ENCODE measurements around the gene ANKRD2.

ANKRD2 gene

DNA sequence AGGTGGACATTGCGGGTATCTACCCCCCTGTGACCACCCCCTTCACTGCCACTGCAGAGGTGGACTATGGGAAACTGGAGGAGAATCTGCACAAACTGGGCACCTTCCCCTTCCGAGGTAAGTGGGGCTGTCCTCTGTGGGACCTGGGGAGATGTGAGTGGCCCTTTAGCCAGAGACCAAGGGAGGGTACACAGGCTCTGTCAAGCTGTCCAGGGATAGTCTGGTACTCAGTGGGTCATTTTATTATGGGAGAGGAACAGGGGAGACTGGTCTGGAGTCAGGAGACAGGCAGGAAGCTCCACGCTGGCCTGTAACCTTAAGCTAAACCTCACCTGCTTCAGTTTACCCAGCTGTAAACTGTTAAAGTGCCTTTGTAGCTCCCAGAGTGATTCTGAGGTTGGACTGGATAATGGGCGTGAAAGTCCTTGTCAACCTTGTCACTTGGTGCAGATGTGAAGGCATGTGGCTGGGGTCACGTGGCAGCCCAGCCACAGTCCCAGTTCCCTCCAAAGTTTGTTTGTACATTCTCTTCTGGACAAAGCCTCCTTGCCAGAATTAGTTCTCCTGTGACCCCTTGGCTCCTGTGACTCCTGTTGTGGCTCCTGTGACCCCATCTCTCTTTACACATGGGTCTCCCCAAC lies 12.3 kb downstream of the ANKRD2 start:
- Histone ChIP-seq H2AFZ (ENCODE audit: low read depth, low read length) (no peak overlapping the region), H3K79me2 (ENCODE audit: insufficient read depth, low read length) (no peaks in the 10 kb centered on the region), H4K20me1 (ENCODE audit: insufficient read depth, low read length) (no peaks in the 10 kb centered on the region; the same call in 1 of the 2 replicates), H3K27ac (ENCODE audit: low read length) (no peak overlapping the region), H3K4me3 (ENCODE audit: low read depth in 1 of 2, low read length in 2 of 2) (no peak overlapping the region), H3K9me3 (ENCODE audit: insufficient read depth, low read length, severe bottlenecking) (no peaks in the 10 kb centered on the region), H3K36me3 (ENCODE audit: insufficient read depth, low read length) (no peaks in the 10 kb centered on the region), H3K4me1 (ENCODE audit: insufficient read depth, low read length) (no peaks in the 10 kb centered on the region), H3K4me2 (ENCODE audit: insufficient read depth, low read length) (no peak overlapping the region), H3K9ac (ENCODE audit: low read depth, low read length) (no peak overlapping the region), H3K27me3 (ENCODE audit: insufficient read depth, low read length, poor library complexity) (peaks cover 6% of the 10 kb centered on the region)
- TF ChIP-seq EZH2 (IDR thresholded peaks at IDR 0.05; ENCODE audit: borderline replicate concordance, low read depth, low read length, severe bottlenecking), result no peak
- TF ChIP-seq CTCF (IDR thresholded peaks at IDR 0.05; ENCODE audit: borderline replicate concordance, extremely low read depth, low read length, poor library complexity, severe bottlenecking), result no peak
- ATAC-seq (ENCODE audit: insufficient read depth, low read depth), result no peak
- no peak for DNase-seq

GRCh38 chr10:97585439-97585811 lies 12.8 kb downstream of the ANKRD2 start:
- Histone ChIP-seq H3K79me2 (ENCODE audit: insufficient read depth, low read length) (no peaks in the 10 kb centered on the region), H3K27me3 (ENCODE audit: insufficient read depth, low read length, poor library complexity) (peaks cover 7% of the 10 kb centered on the region), H3K4me3 (ENCODE audit: low read depth in 1 of 2, low read length in 2 of 2) (no peak overlapping the region), H3K4me1 (ENCODE audit: insufficient read depth, low read length) (no peaks in the 10 kb centered on the region), H4K20me1 (ENCODE audit: insufficient read depth, low read length) (no peaks in the 10 kb centered on the region; the same call in 1 of the 2 replicates), H3K4me2 (ENCODE audit: insufficient read depth, low read length) (no peak overlapping the region), H3K27ac (ENCODE audit: low read length) (no peak overlapping the region), H3K9ac (ENCODE audit: low read depth, low read length) (no peak overlapping the region), H3K36me3 (ENCODE audit: insufficient read depth, low read length) (no peaks in the 10 kb centered on the region), H2AFZ (ENCODE audit: low read depth, low read length) (no peak overlapping the region), H3K9me3 (ENCODE audit: insufficient read depth, low read length, severe bottlenecking) (no peaks in the 10 kb centered on the region)
- TF ChIP-seq EZH2 (IDR thresholded peaks at IDR 0.05; ENCODE audit: borderline replicate concordance, low read depth, low read length, severe bottlenecking), result no peak
- ATAC-seq (ENCODE audit: insufficient read depth, low read depth) (no peak), DNase-seq (no peak)

GRCh38 chr10:97587183-97587582 lies 14.6 kb downstream of the ANKRD2 start:
- peaks cover 12% of the 10 kb centered on the region for H3K27me3 ChIP-seq (ENCODE audit: insufficient read depth, low read length, poor library complexity)
- H3K9ac ChIP-seq (ENCODE audit: low read depth, low read length), result no peak overlapping the region
- no peak overlapping the region for H3K4me2 ChIP-seq (ENCODE audit: insufficient read depth, low read length)
- TF ChIP-seq CTCF (IDR thresholded peaks at IDR 0.05; ENCODE audit: borderline replicate concordance, extremely low read depth, low read length, poor library complexity, severe bottlenecking) (no peak), EZH2 (IDR thresholded peaks at IDR 0.05; ENCODE audit: borderline replicate concordance, low read depth, low read length, severe bottlenecking) (no peak)
- H3K36me3 ChIP-seq (ENCODE audit: insufficient read depth, low read length), result no peaks in the 10 kb centered on the region
- H3K9me3 ChIP-seq (ENCODE audit: insufficient read depth, low read length, severe bottlenecking), result no peaks in the 10 kb centered on the region
- no peak overlapping the region for H3K4me3 ChIP-seq (ENCODE audit: low read depth in 1 of 2, low read length in 2 of 2)
- H3K4me1 ChIP-seq (ENCODE audit: insufficient read depth, low read length), result no peaks in the 10 kb centered on the region
- no peak overlapping the region for H3K27ac ChIP-seq (ENCODE audit: low read length)
- DNase-seq, result no peak
- no peaks in the 10 kb centered on the region for H3K79me2 ChIP-seq (ENCODE audit: insufficient read depth, low read length)
- no peak for ATAC-seq (ENCODE audit: insufficient read depth, low read depth)
- no peaks in the 10 kb centered on the region; the same call in 1 of the 2 replicates for H4K20me1 ChIP-seq (ENCODE audit: insufficient read depth, low read length)
- no peak overlapping the region; the same call in 1 of the 2 replicates for H2AFZ ChIP-seq (ENCODE audit: low read depth, low read length)

DNA sequence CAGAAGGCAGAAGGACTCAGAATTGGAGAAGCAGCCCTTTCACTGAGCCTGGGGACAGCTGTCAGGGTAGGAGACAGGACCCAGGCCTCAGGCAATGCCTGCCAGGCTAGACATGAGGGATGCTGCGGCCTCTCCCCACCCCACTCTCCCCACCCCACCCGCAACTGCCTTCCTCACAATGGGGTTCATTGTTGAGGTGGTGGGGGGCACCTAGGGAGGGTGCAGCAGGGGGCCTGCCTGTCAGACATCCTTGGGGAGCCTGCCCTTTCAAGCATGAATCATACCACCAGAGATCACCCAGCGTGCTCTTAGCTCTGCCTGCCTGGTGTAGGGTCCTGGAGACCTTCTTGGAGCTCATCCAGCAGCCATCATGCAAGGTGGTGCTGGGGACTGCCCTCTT lies 16.9 kb downstream of the ANKRD2 start, which contains the start of gene C10orf62:
Gene C10orf62, plus strand, starts transcription at position 243 of the 400 bp plus-strand sequence. CDS start 177 bp downstream, outside the sequence.
- Histone ChIP-seq H3K9me3 (ENCODE audit: insufficient read depth, low read length, severe bottlenecking) (no peaks in the 10 kb centered on the region), H4K20me1 (ENCODE audit: insufficient read depth, low read length) (no peaks in the 10 kb centered on the region; the same call in 1 of the 2 replicates), H3K9ac (ENCODE audit: low read depth, low read length) (no peak within 1 kb of the TSS), H3K27ac (ENCODE audit: low read length) (no peak within 1 kb of the TSS), H3K4me1 (ENCODE audit: insufficient read depth, low read length) (no peaks in the 10 kb centered on the region), H3K4me2 (ENCODE audit: insufficient read depth, low read length) (no peak within 1 kb of the TSS), H2AFZ (ENCODE audit: low read depth, low read length) (no peak within 1 kb of the TSS), H3K4me3 (ENCODE audit: low read depth in 1 of 2, low read length in 2 of 2) (no peak within 1 kb of the TSS), H3K36me3 (ENCODE audit: insufficient read depth, low read length) (no peaks in the 10 kb centered on the region), H3K27me3 (ENCODE audit: insufficient read depth, low read length, poor library complexity) (peaks cover 12% of the 10 kb centered on the region), H3K79me2 (ENCODE audit: insufficient read depth, low read length) (no peaks in the 10 kb centered on the region)
- no peak for ATAC-seq (ENCODE audit: insufficient read depth, low read depth)
- TF ChIP-seq CTCF (IDR thresholded peaks at IDR 0.05; ENCODE audit: borderline replicate concordance, extremely low read depth, low read length, poor library complexity, severe bottlenecking) (no peak), EZH2 (IDR thresholded peaks at IDR 0.05; ENCODE audit: borderline replicate concordance, low read depth, low read length, severe bottlenecking) (no peak)
- no peak for DNase-seq

All from DND-41 (cell line).